MCF 10A (cell line): ENCODE measurements around the gene ARHGEF17. TPM values are rescaled to one million over a fixed set of nuclear protein-coding genes. Genes with fewer than 3 reads are reported as not detected.

Source experiments
- BruUV-seq: library from RNA; stranded (reverse); fragments of 400-500 nt; replicated peaks from 2 replicates; lab custom pipeline; 2021; lab: Mats Ljungman, UMichigan
- CTCF ChIA-PET: fragments of 300-600 bp; sonication (Branson Sonifier 250); formaldehyde crosslinking; extraction: SDS; loops from one replicate; lab custom pipeline; 2021; ENCODE audit warnings: antibody characterized with exemption, inconsistent platforms; lab: Yijun Ruan, JAX
- POLR2A ChIA-PET: fragments of 300-600, 350-650 bp; sonication (Branson Sonifier 250); formaldehyde crosslinking; extraction: SDS; loops from one replicate; lab custom pipeline; 2020; ENCODE audit warnings: antibody characterized with exemption, inconsistent platforms; lab: Yijun Ruan, JAX
- DNase-seq: peaks from one replicate; pipeline ENCODE4 v3.0.0-alpha.2; 2018; ENCODE audit not compliant: unreplicated experiment
- H3K27ac Mint-ChIP-seq: one replicate; pipeline ENCODE4 v1.8.0; 2022; ENCODE audit warnings: mild to moderate bottlenecking, low read depth, mixed read lengths; ENCODE audit not compliant: unreplicated experiment
- H3K27me3 Mint-ChIP-seq: one replicate; pipeline ENCODE4 v1.8.0; 2022; ENCODE audit warnings: mixed read lengths; ENCODE audit not compliant: insufficient read depth, unreplicated experiment
- H3K36me3 Mint-ChIP-seq: one replicate; pipeline ENCODE4 v1.8.0; 2022; ENCODE audit warnings: mild to moderate bottlenecking, moderate library complexity, mixed read lengths; ENCODE audit not compliant: insufficient read depth, unreplicated experiment
- H3K4me1 Mint-ChIP-seq: one replicate; pipeline ENCODE4 v1.8.0; 2022; ENCODE audit warnings: mixed read lengths; ENCODE audit not compliant: insufficient read depth, unreplicated experiment
- H3K4me3 Mint-ChIP-seq: one replicate; pipeline ENCODE4 v1.8.0; 2022; ENCODE audit warnings: mild to moderate bottlenecking, moderate library complexity, mixed read lengths; ENCODE audit not compliant: unreplicated experiment
- H3K9me3 Mint-ChIP-seq: one replicate; pipeline ENCODE4 v1.8.0; 2022; ENCODE audit warnings: mixed read lengths; ENCODE audit not compliant: unreplicated experiment
- intact Hi-C: fragments of 100-400 bp; cut with micrococcal nuclease; formaldehyde crosslinking; loops from 2 replicates; pipeline ENCODE4 v1.14.1; 2022
- total RNA-seq: library from RNA; stranded (reverse); gene quantifications from 2 replicates; pipeline ENCODE4 v1.2.3, GENCODE V29; 2022
- TF ChIP-seq, protein P1 (sequence below): fragments of 200-600 bp; IDR thresholded peaks from one replicate; pipeline ENCODE4 v1.8.0; 2022; ENCODE audit warnings: antibody characterized with exemption, mild to moderate bottlenecking; ENCODE audit not compliant: unreplicated experiment

Gene ARHGEF17
- total RNA-seq, 1 experiment from 2014 or later: 27.6 TPM

DNA sequence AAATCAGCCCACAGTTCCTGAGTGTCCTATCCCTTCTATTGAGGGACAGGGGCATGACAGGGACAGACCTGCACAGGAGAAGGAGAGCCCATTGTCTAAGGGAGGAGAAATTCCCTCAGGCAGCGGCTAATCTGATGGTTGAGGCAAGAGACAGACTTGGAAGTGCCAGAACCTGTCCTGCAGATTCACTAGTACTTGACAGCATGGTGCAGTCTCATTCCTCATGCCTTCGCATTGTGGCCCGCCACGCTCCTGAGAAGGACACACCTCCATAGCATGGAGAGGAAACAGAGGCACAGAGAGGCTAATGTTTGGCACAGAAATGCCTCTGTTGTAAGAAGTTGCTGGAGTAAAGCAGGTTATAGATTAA, 32.7 kb upstream of the ARHGEF17 start:
- POLR2A ChIA-PET: no interaction called here

DNA sequence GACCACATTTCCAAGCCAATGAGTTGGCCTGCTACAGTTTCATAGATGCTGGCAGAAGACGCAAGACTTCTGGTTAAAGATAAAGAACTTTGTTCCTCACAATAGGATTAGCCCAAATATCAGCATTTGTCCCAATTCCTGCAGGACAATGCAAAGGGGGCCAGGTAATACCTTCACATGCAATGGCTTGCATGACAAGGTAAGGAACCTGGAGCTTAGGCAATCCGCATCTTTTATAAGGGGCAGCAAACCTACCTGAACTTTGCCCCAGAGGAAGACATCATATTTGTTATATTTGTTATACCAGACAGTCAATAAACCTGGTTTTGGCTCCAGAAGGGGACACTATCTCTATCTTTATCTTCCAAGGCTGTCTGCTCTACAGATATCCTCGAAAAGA, 30.6 kb upstream of the ARHGEF17 start:
- Mint-ChIP-seq H3K27ac (no peak overlapping the region), H3K27me3 (no peaks in the 10 kb centered on the region), H3K4me3 (no peak overlapping the region), H3K9me3 (no peaks in the 10 kb centered on the region), H3K4me1 (no peaks in the 10 kb centered on the region), H3K36me3 (no peaks in the 10 kb centered on the region)
- CTCF ChIA-PET: interaction anchor here (0.7 kb wide), 1 partner anchor 15 kb away, joined by 3 read pairs; no protein-coding TSS in a partner anchor
- no peak for DNase-seq
- no TSS peak for BruUV-seq
- intact Hi-C loops: no loop called here
- TF ChIP-seq, protein P1, sequence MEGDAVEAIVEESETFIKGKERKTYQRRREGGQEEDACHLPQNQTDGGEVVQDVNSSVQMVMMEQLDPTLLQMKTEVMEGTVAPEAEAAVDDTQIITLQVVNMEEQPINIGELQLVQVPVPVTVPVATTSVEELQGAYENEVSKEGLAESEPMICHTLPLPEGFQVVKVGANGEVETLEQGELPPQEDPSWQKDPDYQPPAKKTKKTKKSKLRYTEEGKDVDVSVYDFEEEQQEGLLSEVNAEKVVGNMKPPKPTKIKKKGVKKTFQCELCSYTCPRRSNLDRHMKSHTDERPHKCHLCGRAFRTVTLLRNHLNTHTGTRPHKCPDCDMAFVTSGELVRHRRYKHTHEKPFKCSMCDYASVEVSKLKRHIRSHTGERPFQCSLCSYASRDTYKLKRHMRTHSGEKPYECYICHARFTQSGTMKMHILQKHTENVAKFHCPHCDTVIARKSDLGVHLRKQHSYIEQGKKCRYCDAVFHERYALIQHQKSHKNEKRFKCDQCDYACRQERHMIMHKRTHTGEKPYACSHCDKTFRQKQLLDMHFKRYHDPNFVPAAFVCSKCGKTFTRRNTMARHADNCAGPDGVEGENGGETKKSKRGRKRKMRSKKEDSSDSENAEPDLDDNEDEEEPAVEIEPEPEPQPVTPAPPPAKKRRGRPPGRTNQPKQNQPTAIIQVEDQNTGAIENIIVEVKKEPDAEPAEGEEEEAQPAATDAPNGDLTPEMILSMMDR: no peak
- POLR2A ChIA-PET: no interaction called here

More for the DNA sequence above, 32.7 kb upstream of the ARHGEF17 start:
- CTCF ChIA-PET: interaction anchor here (0.6 kb wide), 1 partner anchor 444 kb away, joined by 3 read pairs; no protein-coding TSS in a partner anchor
- DNase-seq: no peak
- no peaks in the 10 kb centered on the region for H3K36me3 Mint-ChIP-seq
- H3K4me1 Mint-ChIP-seq: no peaks in the 10 kb centered on the region
- TF ChIP-seq, protein P1: no peak
- no peaks in the 10 kb centered on the region for H3K27me3 Mint-ChIP-seq
- H3K9me3 Mint-ChIP-seq: no peaks in the 10 kb centered on the region
- BruUV-seq: no TSS peak
- intact Hi-C loops: no loop called here
- no peak overlapping the region for H3K4me3 Mint-ChIP-seq
- no peak overlapping the region for H3K27ac Mint-ChIP-seq

DNA sequence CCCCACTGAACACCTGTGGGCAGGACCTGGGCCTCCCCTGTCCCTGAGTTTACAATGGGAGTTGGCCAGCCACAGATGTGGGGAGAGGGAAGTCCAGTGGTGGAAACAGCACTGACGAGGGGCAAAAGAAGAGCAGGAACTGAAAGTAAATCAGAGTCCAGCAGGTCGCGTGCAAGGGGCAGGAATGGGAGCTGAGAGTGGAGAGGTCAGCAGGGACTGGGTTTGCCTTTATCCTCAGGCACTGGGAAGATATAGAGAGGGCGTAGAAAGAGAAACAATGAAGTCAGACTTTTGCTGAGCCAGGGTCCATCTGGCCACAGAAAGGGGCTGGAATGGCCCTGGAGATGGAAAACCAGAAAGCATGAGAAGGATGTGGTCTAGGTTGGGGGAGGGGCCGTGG, 27.4 kb upstream of the ARHGEF17 start:
- intact Hi-C loops: no loop called here

DNA sequence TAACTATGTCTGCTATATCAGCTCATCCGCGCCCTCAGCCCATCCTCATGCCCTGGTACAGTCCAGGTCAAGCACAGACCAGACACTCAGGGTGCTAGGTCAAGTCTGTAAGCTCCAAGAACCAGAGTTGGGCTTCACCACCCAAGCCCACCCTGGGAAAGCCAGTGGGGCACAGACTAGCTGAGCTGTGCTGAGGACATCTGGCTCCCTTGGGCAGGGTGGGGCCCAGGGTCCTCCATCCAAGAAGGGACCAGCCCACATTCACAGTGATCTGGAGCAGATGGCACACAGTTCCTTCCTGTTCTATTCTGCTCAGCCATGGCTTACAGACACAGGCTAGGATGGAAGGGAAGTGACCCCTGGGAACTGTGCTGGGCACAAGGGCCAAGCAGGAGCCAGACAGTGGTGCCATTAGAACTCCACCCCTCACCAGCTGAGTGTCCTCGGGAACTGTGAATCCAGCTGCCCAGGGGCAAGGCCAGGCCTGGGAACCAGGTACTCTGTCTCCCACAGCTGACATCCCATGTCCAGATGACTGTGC, 26.8 kb upstream of the ARHGEF17 start:
- ChIA-PET CTCF (interaction anchor here (0.6 to 1.7 kb wide), 4 partner anchors 9 to 383 kb away, joined by 3 to 4 read pairs (median 3); partner anchors contain the start of gene P2RY6), POLR2A (no interaction called here)
- Mint-ChIP-seq H3K9me3 (no peaks in the 10 kb centered on the region), H3K4me1 (no peaks in the 10 kb centered on the region), H3K27me3 (no peaks in the 10 kb centered on the region), H3K27ac (no peak overlapping the region), H3K36me3 (no peaks in the 10 kb centered on the region), H3K4me3 (no peak overlapping the region)
- no peak for DNase-seq
- TF ChIP-seq, protein P1: no peak
- no TSS peak for BruUV-seq
- intact Hi-C loops: no loop called here

More for the DNA sequence above, 27.4 kb upstream of the ARHGEF17 start:
- H3K27ac Mint-ChIP-seq: no peak overlapping the region
- H3K27me3 Mint-ChIP-seq: no peaks in the 10 kb centered on the region
- no peaks in the 10 kb centered on the region for H3K36me3 Mint-ChIP-seq
- CTCF ChIA-PET: interaction anchor here (1.0 to 1.7 kb wide), 2 partner anchors 14 to 54 kb away, joined by 3 to 4 read pairs; no protein-coding TSS in a partner anchor
- H3K9me3 Mint-ChIP-seq: no peaks in the 10 kb centered on the region
- DNase-seq: no peak
- H3K4me1 Mint-ChIP-seq: no peaks in the 10 kb centered on the region
- no peak overlapping the region for H3K4me3 Mint-ChIP-seq
- TF ChIP-seq, protein P1: no peak
- POLR2A ChIA-PET: no interaction called here
- no TSS peak for BruUV-seq
